OCI-LY7 (cell line): ENCODE measurements around the gene EMC9. TPM values are rescaled to one million over a fixed set of nuclear protein-coding genes. Genes with fewer than 3 reads are reported as not detected.

Experiments used
- BruUV-seq: library from RNA; stranded (reverse); fragments of 400-500 nt; replicated peaks from 2 replicates; lab custom pipeline; 2021; lab: Mats Ljungman, UMichigan
- CTCF ChIA-PET: fragments of 300-600 bp; sonication (Branson Sonifier 250); formaldehyde crosslinking; loops from one replicate; lab custom pipeline; 2022; ENCODE audit warnings: antibody characterized with exemption; ENCODE audit not compliant: unreplicated experiment; lab: Charles Lee
- POLR2A ChIA-PET: fragments of 300-600 bp; sonication (Branson Sonifier 250); formaldehyde crosslinking; loops from one replicate; lab custom pipeline; 2022; ENCODE audit warnings: antibody characterized with exemption; lab: Charles Lee
- DNase-seq: peaks from one replicate; pipeline ENCODE4 v3.0.0-alpha.2; 2015; ENCODE audit warnings: low spot score
- H2AFZ ChIP-seq: fragments of 200-600 bp; sonication (generic), shearing (Covaris generic); 2 replicates; pipeline ENCODE4 v1.6.1; 2014; ENCODE audit warnings: mild to moderate bottlenecking, antibody characterized with exemption, low read length, moderate library complexity
- H3K27ac ChIP-seq: fragments of 200-600 bp; sonication (generic); 2 replicates; pipeline ENCODE4 v1.5.1; 2014; ENCODE audit warnings: mixed run types, low read depth, mild to moderate bottlenecking, moderate library complexity, low read length, inconsistent platforms; ENCODE audit not compliant: poor library complexity, severe bottlenecking
- H3K36me3 ChIP-seq: fragments of 200-600 bp; sonication (generic); 2 replicates; pipeline ENCODE4 v1.6.1; 2014; ENCODE audit warnings: mild to moderate bottlenecking, antibody characterized with exemption, low read length, moderate library complexity, mixed read lengths; ENCODE audit not compliant: insufficient read depth
- H3K4me1 ChIP-seq: fragments of 200-600 bp; sonication (generic); 2 replicates; pipeline ENCODE4 v1.5.1; 2014; ENCODE audit warnings: mild to moderate bottlenecking, low read length; ENCODE audit not compliant: insufficient read depth, poor library complexity, severe bottlenecking
- H3K4me2 ChIP-seq: fragments of 200-600 bp; sonication (generic); 2 replicates; pipeline ENCODE4 v1.6.1; 2014; ENCODE audit warnings: mild to moderate bottlenecking, low read length
- H3K4me3 ChIP-seq: fragments of 200-600 bp; sonication (generic); 2 replicates; pipeline ENCODE4 v1.5.1; 2014; ENCODE audit warnings: mild to moderate bottlenecking, low read depth, low read length; ENCODE audit not compliant: poor library complexity, severe bottlenecking
- H3K79me2 ChIP-seq: fragments of 200-600 bp; sonication (generic); 2 replicates; pipeline ENCODE4 v1.6.1; 2016; ENCODE audit warnings: low read depth, mild to moderate bottlenecking, low read length, moderate library complexity, mixed read lengths; ENCODE audit not compliant: insufficient read depth
- H3K9me2 ChIP-seq: fragments of 200-600 bp; sonication (generic); 2 replicates; pipeline ENCODE4 v1.6.1; 2016; ENCODE audit warnings: mild to moderate bottlenecking, low read length, mixed read lengths; ENCODE audit not compliant: insufficient read depth
- H3K9me3 ChIP-seq: fragments of 200-600 bp; sonication (generic); 2 replicates; pipeline ENCODE4 v1.6.1; 2014; ENCODE audit warnings: mild to moderate bottlenecking, mixed run types, low read length, mixed read lengths
- H4K20me1 ChIP-seq: fragments of 200-600 bp; sonication (generic); 2 replicates; pipeline ENCODE4 v1.6.1; 2014; ENCODE audit warnings: mild to moderate bottlenecking, antibody characterized with exemption, low read length, moderate library complexity, mixed read lengths; ENCODE audit not compliant: insufficient read depth
- CTCF ChIP-seq: fragments of 200-600 bp; sonication (generic); conservative IDR thresholded peaks from 2 replicates; pipeline ENCODE4 v1.5.1; 2014; ENCODE audit warnings: mild to moderate bottlenecking, antibody characterized with exemption, low read length, moderate library complexity, mixed read lengths
- EZH2phosphoT487 ChIP-seq: fragments of 200-600 bp; sonication (generic); IDR thresholded peaks from 2 replicates; pipeline ENCODE4 v1.6.1; 2018; ENCODE audit warnings: low read depth, borderline replicate concordance, mild to moderate bottlenecking, mixed run types, antibody characterized with exemption, low read length, moderate library complexity, mixed read lengths
- intact Hi-C: fragments of 100-400 bp; cut with micrococcal nuclease; formaldehyde crosslinking; loops from one replicate; pipeline ENCODE4 v1.10.0; 2022; ENCODE audit not compliant: unreplicated experiment
- total RNA-seq, 2 experiments: library from RNA; depleted of rRNA in 1 of 2; stranded (reverse); fragments of >200 nt in 1 of 2; shearing (Covaris generic) in 1 of 2; gene quantifications; 2 replicates each; pipeline ENCODE4 v1.2.3, GENCODE V29; 2014 to 2022

Gene EMC9
- total RNA-seq, 2 experiments from 2014 or later = 72.0 to 74.8 TPM

DNA sequence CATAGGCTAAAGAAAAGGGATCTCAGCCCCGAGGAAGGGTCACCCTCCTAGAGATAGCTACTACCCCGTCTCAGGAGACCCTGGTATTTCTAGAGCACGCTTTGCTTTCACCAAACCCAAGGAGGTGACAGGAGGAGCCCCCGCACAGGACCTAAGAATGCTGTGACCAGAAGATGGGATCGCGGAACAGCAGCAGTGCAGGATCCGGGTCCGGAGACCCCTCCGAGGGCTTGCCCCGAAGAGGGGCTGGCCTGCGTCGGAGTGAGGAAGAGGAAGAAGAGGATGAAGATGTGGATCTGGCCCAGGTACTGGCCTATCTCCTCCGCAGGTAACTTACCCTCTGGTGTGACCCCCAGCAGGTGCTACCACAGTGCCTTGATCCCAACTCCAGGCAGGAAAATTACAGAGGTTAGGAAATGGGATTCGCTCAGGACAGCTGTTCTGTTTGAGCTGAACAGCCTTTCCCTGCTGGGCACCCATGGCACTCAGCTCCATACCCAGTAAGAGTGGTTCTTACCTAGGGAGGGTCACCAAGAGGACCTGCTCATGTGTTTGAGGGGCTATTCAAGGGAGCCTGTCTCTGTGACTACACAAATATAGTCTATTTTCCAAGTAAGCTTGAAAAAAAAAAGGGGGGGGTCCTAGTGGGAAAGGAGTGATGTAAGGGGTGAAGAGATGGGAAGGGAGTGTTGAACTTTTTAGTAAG lies 25.8 kb downstream of the EMC9 start:
- DNase-seq = no peak
- H3K4me2 ChIP-seq = peak overlapping the region; percentile 95
- POLR2A ChIA-PET = interaction anchor here (0.6 to 4.2 kb wide), 12 partner anchors 9 to 198 kb away, joined by 3 to 64 read pairs (median 10); partner anchors contain the start of genes EMC9, PCK2, PSME1 and PSME2
- H3K27ac ChIP-seq = peak overlapping the region; percentile 31
- no peaks in the 10 kb centered on the region for H3K9me2 ChIP-seq
- H3K4me1 ChIP-seq = peaks cover 15% of the 10 kb centered on the region
- no peaks in the 10 kb centered on the region for H4K20me1 ChIP-seq
- CTCF ChIA-PET = interaction anchor here (0.7 to 2.7 kb wide), 3 partner anchors 8 to 127 kb away, joined by 3 to 12 read pairs (median 5); partner anchors contain the start of genes PSME1 and TINF2
- TSS peak; percentile 68 for BruUV-seq
- peaks cover 37% of the 10 kb centered on the region for H3K36me3 ChIP-seq
- H3K9me3 ChIP-seq = no peaks in the 10 kb centered on the region
- peak overlapping the region; percentile 90 for H2AFZ ChIP-seq
- H3K79me2 ChIP-seq = peaks cover 8% of the 10 kb centered on the region; the same call in 1 of the 2 replicates
- intact Hi-C loops = no loop called here
- peak overlapping the region; percentile 91 for H3K4me3 ChIP-seq
- TF ChIP-seq CTCF (no peak), EZH2phosphoT487 (no peak)

- Histone ChIP-seq H3K27ac (peak within 1 kb of the TSS; percentile 93), H3K4me2 (peak within 1 kb of the TSS; percentile 95), H3K4me3 (peak within 1 kb of the TSS; percentile 91), H4K20me1 (no peaks in the 10 kb centered on the region), H3K9me2 (no peaks in the 10 kb centered on the region), H3K36me3 (peaks cover 34% of the 10 kb centered on the region), H2AFZ (peak within 1 kb of the TSS; percentile 90), H3K4me1 (peaks cover 15% of the 10 kb centered on the region), H3K79me2 (peaks cover 8% of the 10 kb centered on the region; the same call in 1 of the 2 replicates), H3K9me3 (no peaks in the 10 kb centered on the region)
- intact Hi-C loops = loop anchor here (1.0 kb wide), 4 partner anchors 20 to 47 kb away; partner anchors contain the start of genes EMC9, IRF9, PCK2 and PSME1
- ChIA-PET POLR2A (interaction anchor here (0.5 to 4.2 kb wide), 20 partner anchors 10 to 161 kb away, joined by 3 to 64 read pairs (median 4); partner anchors contain the start of genes DHRS4, EMC9, IRF9 and PCK2), CTCF (interaction anchor here (0.7 to 2.7 kb wide), 7 partner anchors 9 to 128 kb away, joined by 3 to 12 read pairs (median 5); partner anchors contain the start of genes IRF9, PSME1 and TINF2)
- DNase-seq = peak; percentile 99
- BruUV-seq = no TSS peak
- TF ChIP-seq CTCF (no peak), EZH2phosphoT487 (no peak)
Measured at GRCh38 chr14:24114532-24115421, 26.6 kb downstream of the EMC9 start, which contains the start of the genes DCAF11 and NRL. Gene DCAF11, plus strand, starts transcription at chr14:24114777. Its CDS starts 818 bp downstream, at chr14:24115595. Gene NRL, minus strand, starts transcription at chr14:24114949. Its CDS starts 32,101 bp downstream, at chr14:24082848.
